OCI-LY1 (cell line): ENCODE data around the gene ESR2.

Experiments used
- CTCF ChIP-seq: fragments of 200-600 bp; sonication (generic), shearing (Covaris generic); IDR thresholded peaks from 2 replicates; pipeline ENCODE4 v1.5.1; 2017; ENCODE audit warnings: mild to moderate bottlenecking, antibody characterized with exemption, low read length, moderate library complexity, mixed read lengths
- EZH2 ChIP-seq: fragments of 200-600 bp; sonication (generic), shearing (Covaris generic); IDR thresholded peaks from 2 replicates; pipeline ENCODE4 v1.8.0; 2017; ENCODE audit warnings: borderline replicate concordance, mixed run types, mild to moderate bottlenecking, antibody characterized with exemption, low read length, moderate library complexity, mixed read lengths

- no peak for TF ChIP-seq CTCF
- TF ChIP-seq EZH2: no peak
Measured at GRCh38 chr14:64191756-64192155, 102.4 kb downstream of the ESR2 start.
